ENCODE measurements around the gene MRPL47. TPM values are rescaled to one million over a fixed set of nuclear protein-coding genes. Genes with fewer than 3 reads are reported as not detected.

MRPL47 gene
- total RNA-seq, 2 experiments from 2014 or later, result 67.3 to 68.8 TPM

Other genes starting within 250 kb of the MRPL47 start
- gene GNB4, start 153.2 kb downstream of the MRPL47 start, total RNA-seq, result 1 to 10 TPM; 1.4 TPM
- gene ACTL6A, start 41.7 kb downstream of the MRPL47 start, total RNA-seq, result 10 to 100 TPM; 96.8 to 99.1 TPM
- 100 to 1,000 TPM; 110 to 115 TPM for gene NDUFB5, start 156 bp upstream of the MRPL47 start, total RNA-seq
- gene USP13, start 48.4 kb upstream of the MRPL47 start, total RNA-seq, result 10 to 100 TPM; 12.9 to 13.8 TPM

Measured in activated CD8-positive, alpha-beta memory T cell treated with anti-CD3 and anti-CD28 coated beads for 36 hours (primary cell).